GM23338 (cell line): ENCODE measurements around the gene KIF20B. TPM values are rescaled to one million over a fixed set of nuclear protein-coding genes. Genes with fewer than 3 reads are reported as not detected.

Source experiments
- ATAC-seq: fragments of 200-7000 bp; cut with Tn5 transposase; 3 replicates; pipeline ENCODE4 v1.9.1; 2020
- DNase-seq: peaks from one replicate; pipeline ENCODE4 v3.0.0-alpha.2; 2015; ENCODE audit warnings: low spot score
- H2AFZ ChIP-seq: fragments of 200-600 bp; sonication (generic); 2 replicates; pipeline ENCODE4 v1.8.0; 2016; ENCODE audit warnings: antibody characterized with exemption, mild to moderate bottlenecking, moderate library complexity
- H3F3A ChIP-seq: fragments of 200-600 bp; sonication (generic); replicated peaks from 2 replicates; pipeline ENCODE4 v1.8.0; 2017; ENCODE audit warnings: antibody characterized with exemption, mixed run types, low read depth
- H3K27ac ChIP-seq: fragments of 200-600 bp; sonication (generic); 2 replicates; pipeline ENCODE4 v1.6.1; 2016; ENCODE audit warnings: low read depth
- H3K27me3 ChIP-seq: fragments of 200-600 bp; sonication (generic); 2 replicates; pipeline ENCODE4 v1.8.0; 2016; ENCODE audit warnings: mild to moderate bottlenecking, mixed run types, moderate library complexity; ENCODE audit not compliant: insufficient read depth
- H3K36me3 ChIP-seq: fragments of 200-600 bp; sonication (generic); 2 replicates; pipeline ENCODE4 v1.8.0; 2016; ENCODE audit warnings: mild to moderate bottlenecking; ENCODE audit not compliant: insufficient read depth
- H3K4me1 ChIP-seq: fragments of 200-600 bp; sonication (generic); 2 replicates; pipeline ENCODE4 v1.8.0; 2016; ENCODE audit warnings: mild to moderate bottlenecking, moderate library complexity; ENCODE audit not compliant: insufficient read depth
- H3K4me2 ChIP-seq: fragments of 200-600 bp; sonication (generic); 2 replicates; pipeline ENCODE4 v1.7.1; 2017; ENCODE audit warnings: mixed run types
- H3K4me3 ChIP-seq: fragments of 200-600 bp; sonication (generic); 2 replicates; pipeline ENCODE4 v1.6.1; 2016; ENCODE audit warnings: mixed run types
- H3K79me2 ChIP-seq: fragments of 200-600 bp; sonication (generic); replicated peaks from 2 replicates; pipeline ENCODE4 v1.8.0; 2017; ENCODE audit warnings: mild to moderate bottlenecking; ENCODE audit not compliant: insufficient read depth
- H3K9me2 ChIP-seq: fragments of 200-600 bp; sonication (generic); 2 replicates; pipeline ENCODE4 v1.8.0; 2017; ENCODE audit not compliant: insufficient read depth
- H4K20me1 ChIP-seq: fragments of 200-600 bp; sonication (generic); replicated peaks from 2 replicates; pipeline ENCODE4 v1.8.0; 2017; ENCODE audit warnings: mild to moderate bottlenecking; ENCODE audit not compliant: insufficient read depth
- H3K27ac Mint-ChIP-seq: 2 replicates; pipeline ENCODE4 v1.8.0; 2020; ENCODE audit warnings: inconsistent platforms, mild to moderate bottlenecking, moderate library complexity, mixed read lengths
- H3K27me3 Mint-ChIP-seq: 3 replicates; pipeline ENCODE4 v1.8.0; 2022; ENCODE audit warnings: low read depth, mild to moderate bottlenecking, moderate library complexity, mixed read lengths, inconsistent platforms; ENCODE audit not compliant: insufficient read depth, poor library complexity
- H3K36me3 Mint-ChIP-seq: 3 replicates; pipeline ENCODE4 v1.8.0; 2021; ENCODE audit warnings: low read depth, mild to moderate bottlenecking, inconsistent platforms, moderate library complexity, mixed read lengths
- H3K4me1 Mint-ChIP-seq: 3 replicates; pipeline ENCODE4 v1.8.0; 2020; ENCODE audit warnings: mild to moderate bottlenecking, inconsistent platforms, mixed read lengths
- H3K4me3 Mint-ChIP-seq: 3 replicates; pipeline ENCODE4 v1.8.0; 2021; ENCODE audit warnings: moderate library complexity, mild to moderate bottlenecking, inconsistent platforms, mixed read lengths
- H3K9me3 Mint-ChIP-seq: 3 replicates; pipeline ENCODE4 v1.8.0; 2020; ENCODE audit warnings: moderate library complexity, mild to moderate bottlenecking, inconsistent platforms, mixed read lengths
- CREB1 ChIP-seq: fragments of 250-450 bp; sonication (Bioruptor Pico); IDR thresholded peaks from 2 replicates; pipeline ENCODE4 v1.5.0; 2020; ENCODE audit warnings: low read depth, mild to moderate bottlenecking, moderate library complexity
- EZH2 ChIP-seq: fragments of 200-600 bp; sonication (generic); IDR thresholded peaks from one replicate; pipeline ENCODE4 v1.8.0; 2017; ENCODE audit warnings: antibody characterized with exemption, mild to moderate bottlenecking, low read depth; ENCODE audit not compliant: unreplicated experiment
- EZH2phosphoT487 ChIP-seq: fragments of 200-600 bp; sonication (generic); IDR thresholded peaks from one replicate; pipeline ENCODE4 v1.8.1; 2018; ENCODE audit warnings: antibody characterized with exemption; ENCODE audit not compliant: unreplicated experiment
- JUNB ChIP-seq: IDR thresholded peaks from one replicate; pipeline ENCODE4 v1.6.1; 2016; ENCODE audit warnings: antibody characterized with exemption; ENCODE audit not compliant: unreplicated experiment
- NANOG ChIP-seq: IDR thresholded peaks from 2 replicates; pipeline ENCODE4 v1.6.1; 2016; ENCODE audit warnings: antibody characterized with exemption, borderline replicate concordance
- POLR2AphosphoS5 ChIP-seq: IDR thresholded peaks from 2 replicates; pipeline ENCODE4 v1.6.1; 2016; ENCODE audit warnings: antibody characterized with exemption, low read depth
- STAT1 ChIP-seq: IDR thresholded peaks from one replicate; pipeline ENCODE4 v1.6.1; 2016; ENCODE audit warnings: antibody characterized with exemption; ENCODE audit not compliant: unreplicated experiment
- ZNF114 ChIP-seq: fragments of 250-450 bp; sonication (Bioruptor Pico); IDR thresholded peaks from 2 replicates; pipeline ENCODE4 v1.5.0; 2020; ENCODE audit warnings: mild to moderate bottlenecking, moderate library complexity
- ZNF331 ChIP-seq: fragments of 250-450 bp; sonication (Bioruptor Pico); IDR thresholded peaks from 2 replicates; pipeline ENCODE4 v1.5.0; 2020; ENCODE audit warnings: low read depth, mild to moderate bottlenecking, moderate library complexity
- polyA plus RNA-seq: library from polyadenylated mRNA; unstranded; fragments of >200 nt; fragmentation: Nextera tagmentation; extraction: Ambion mirVana; gene quantifications from 2 replicates; pipeline ENCODE4 v1.2.1, GENCODE V29; 2016
- total RNA-seq: library from RNA; depleted of rRNA; stranded (reverse); fragments of >200 nt; shearing (Covaris generic); gene quantifications from 2 replicates; pipeline ENCODE4 v1.2.3, GENCODE V29; 2014
- TF ChIP-seq, protein P1 (sequence below): IDR thresholded peaks from one replicate; pipeline ENCODE4 v1.6.1; 2018; ENCODE audit warnings: antibody characterized with exemption; ENCODE audit not compliant: unreplicated experiment
- TF ChIP-seq, protein P2 (sequence below), 2 experiments: fragments of 200-600 bp in 1 of 2; sonication (generic) in 1 of 2; conservative IDR thresholded peaks; 2 replicates each; pipeline versions ENCODE4 v1.5.1 to v1.6.1; 2016 to 2017; ENCODE audit warnings: antibody characterized with exemption in 2 of 2, low read depth in 2 of 2, mild to moderate bottlenecking in 2 of 2, moderate library complexity in 1 of 2
- TF ChIP-seq, protein P3 (sequence below): IDR thresholded peaks from 2 replicates; pipeline ENCODE4 v1.6.1; 2016; ENCODE audit warnings: antibody characterized with exemption

The KIF20B gene
- total and polyA plus RNA-seq, 2 experiments from 2014 or later, result 42.7 to 111 TPM

GRCh38 chr10:89659143-89660131 is 42.0 kb upstream of the KIF20B start (continued):
- TF ChIP-seq STAT1 (no peak), NANOG (no peak), POLR2AphosphoS5 (no peak)
- TF ChIP-seq, protein P1, sequence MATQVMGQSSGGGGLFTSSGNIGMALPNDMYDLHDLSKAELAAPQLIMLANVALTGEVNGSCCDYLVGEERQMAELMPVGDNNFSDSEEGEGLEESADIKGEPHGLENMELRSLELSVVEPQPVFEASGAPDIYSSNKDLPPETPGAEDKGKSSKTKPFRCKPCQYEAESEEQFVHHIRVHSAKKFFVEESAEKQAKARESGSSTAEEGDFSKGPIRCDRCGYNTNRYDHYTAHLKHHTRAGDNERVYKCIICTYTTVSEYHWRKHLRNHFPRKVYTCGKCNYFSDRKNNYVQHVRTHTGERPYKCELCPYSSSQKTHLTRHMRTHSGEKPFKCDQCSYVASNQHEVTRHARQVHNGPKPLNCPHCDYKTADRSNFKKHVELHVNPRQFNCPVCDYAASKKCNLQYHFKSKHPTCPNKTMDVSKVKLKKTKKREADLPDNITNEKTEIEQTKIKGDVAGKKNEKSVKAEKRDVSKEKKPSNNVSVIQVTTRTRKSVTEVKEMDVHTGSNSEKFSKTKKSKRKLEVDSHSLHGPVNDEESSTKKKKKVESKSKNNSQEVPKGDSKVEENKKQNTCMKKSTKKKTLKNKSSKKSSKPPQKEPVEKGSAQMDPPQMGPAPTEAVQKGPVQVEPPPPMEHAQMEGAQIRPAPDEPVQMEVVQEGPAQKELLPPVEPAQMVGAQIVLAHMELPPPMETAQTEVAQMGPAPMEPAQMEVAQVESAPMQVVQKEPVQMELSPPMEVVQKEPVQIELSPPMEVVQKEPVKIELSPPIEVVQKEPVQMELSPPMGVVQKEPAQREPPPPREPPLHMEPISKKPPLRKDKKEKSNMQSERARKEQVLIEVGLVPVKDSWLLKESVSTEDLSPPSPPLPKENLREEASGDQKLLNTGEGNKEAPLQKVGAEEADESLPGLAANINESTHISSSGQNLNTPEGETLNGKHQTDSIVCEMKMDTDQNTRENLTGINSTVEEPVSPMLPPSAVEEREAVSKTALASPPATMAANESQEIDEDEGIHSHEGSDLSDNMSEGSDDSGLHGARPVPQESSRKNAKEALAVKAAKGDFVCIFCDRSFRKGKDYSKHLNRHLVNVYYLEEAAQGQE, result no peak

DNA sequence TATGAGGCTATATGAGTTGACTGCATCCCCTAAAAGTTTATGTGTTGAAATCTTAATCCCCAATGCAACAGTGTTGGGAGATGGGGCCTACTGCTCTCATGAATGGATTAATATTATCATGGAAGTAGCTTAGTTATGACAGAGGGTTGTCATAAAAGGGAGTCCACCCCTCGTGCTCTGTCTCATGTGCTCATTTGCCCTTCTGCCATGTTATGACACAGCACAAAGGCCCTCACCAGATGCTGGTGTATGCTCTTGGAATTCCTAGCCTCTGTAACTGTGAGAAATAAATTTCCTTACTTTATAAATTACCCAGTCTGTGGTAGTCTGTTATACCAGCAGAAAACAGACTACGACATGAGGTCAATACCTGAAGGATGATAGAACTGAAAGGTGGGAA is 38.8 kb upstream of the KIF20B start:
- no peaks in the 10 kb centered on the region for H3K27me3 ChIP-seq
- H3F3A ChIP-seq, result no peaks in the 10 kb centered on the region
- H3K36me3 Mint-ChIP-seq, result no peaks in the 10 kb centered on the region
- TF ChIP-seq ZNF331 (CRISPR knock-in tag) (no peak), ZNF114 (CRISPR knock-in tag) (no peak), CREB1 (CRISPR knock-in tag) (no peak), JUNB (no peak), STAT1 (no peak), EZH2phosphoT487 (no peak), NANOG (no peak), EZH2 (no peak)
- TF ChIP-seq, protein P2, sequence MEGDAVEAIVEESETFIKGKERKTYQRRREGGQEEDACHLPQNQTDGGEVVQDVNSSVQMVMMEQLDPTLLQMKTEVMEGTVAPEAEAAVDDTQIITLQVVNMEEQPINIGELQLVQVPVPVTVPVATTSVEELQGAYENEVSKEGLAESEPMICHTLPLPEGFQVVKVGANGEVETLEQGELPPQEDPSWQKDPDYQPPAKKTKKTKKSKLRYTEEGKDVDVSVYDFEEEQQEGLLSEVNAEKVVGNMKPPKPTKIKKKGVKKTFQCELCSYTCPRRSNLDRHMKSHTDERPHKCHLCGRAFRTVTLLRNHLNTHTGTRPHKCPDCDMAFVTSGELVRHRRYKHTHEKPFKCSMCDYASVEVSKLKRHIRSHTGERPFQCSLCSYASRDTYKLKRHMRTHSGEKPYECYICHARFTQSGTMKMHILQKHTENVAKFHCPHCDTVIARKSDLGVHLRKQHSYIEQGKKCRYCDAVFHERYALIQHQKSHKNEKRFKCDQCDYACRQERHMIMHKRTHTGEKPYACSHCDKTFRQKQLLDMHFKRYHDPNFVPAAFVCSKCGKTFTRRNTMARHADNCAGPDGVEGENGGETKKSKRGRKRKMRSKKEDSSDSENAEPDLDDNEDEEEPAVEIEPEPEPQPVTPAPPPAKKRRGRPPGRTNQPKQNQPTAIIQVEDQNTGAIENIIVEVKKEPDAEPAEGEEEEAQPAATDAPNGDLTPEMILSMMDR (conservative IDR thresholded peaks at IDR 0.05; ENCODE audit: low read depth in 2 of 2), result no peak
- TF ChIP-seq, protein P1, result no peak
- TF ChIP-seq, protein P3, sequence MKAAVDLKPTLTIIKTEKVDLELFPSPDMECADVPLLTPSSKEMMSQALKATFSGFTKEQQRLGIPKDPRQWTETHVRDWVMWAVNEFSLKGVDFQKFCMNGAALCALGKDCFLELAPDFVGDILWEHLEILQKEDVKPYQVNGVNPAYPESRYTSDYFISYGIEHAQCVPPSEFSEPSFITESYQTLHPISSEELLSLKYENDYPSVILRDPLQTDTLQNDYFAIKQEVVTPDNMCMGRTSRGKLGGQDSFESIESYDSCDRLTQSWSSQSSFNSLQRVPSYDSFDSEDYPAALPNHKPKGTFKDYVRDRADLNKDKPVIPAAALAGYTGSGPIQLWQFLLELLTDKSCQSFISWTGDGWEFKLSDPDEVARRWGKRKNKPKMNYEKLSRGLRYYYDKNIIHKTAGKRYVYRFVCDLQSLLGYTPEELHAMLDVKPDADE, result no peak

More for the DNA sequence above, 38.8 kb upstream of the KIF20B start:
- Histone ChIP-seq H3K4me2 (no peak overlapping the region), H4K20me1 (no peaks in the 10 kb centered on the region), H3K4me1 (no peaks in the 10 kb centered on the region), H3K27ac (no peak overlapping the region), H2AFZ (no peak overlapping the region), H3K4me3 (no peak overlapping the region), H3K9me2 (no peaks in the 10 kb centered on the region), H3K79me2 (no peaks in the 10 kb centered on the region), H3K36me3 (no peaks in the 10 kb centered on the region)
- no peak overlapping the region for H3K4me3 Mint-ChIP-seq
- H3K27ac Mint-ChIP-seq, result no peak overlapping the region
- H3K27me3 Mint-ChIP-seq, result no peaks in the 10 kb centered on the region
- no peak for ATAC-seq
- H3K9me3 Mint-ChIP-seq, result no peaks in the 10 kb centered on the region
- no peak for DNase-seq
- no peaks in the 10 kb centered on the region for H3K4me1 Mint-ChIP-seq
